HEK293T (cell line): ENCODE data around the gene PTRH1.

ENCODE experiments used
- ARNT ChIP-seq: fragments of 450-650 bp; IDR thresholded peaks from 2 replicates; pipeline ENCODE4 v1.6.1; 2017; ENCODE audit warnings: mild to moderate bottlenecking
- BHLHE40 ChIP-seq: fragments of 450-650 bp; IDR thresholded peaks from 2 replicates; pipeline ENCODE4 v1.6.1; 2016; ENCODE audit warnings: mild to moderate bottlenecking, moderate library complexity, borderline replicate concordance
- ELF4 ChIP-seq: fragments of 450-650 bp; IDR thresholded peaks from 2 replicates; pipeline ENCODE4 v1.6.1; 2017; ENCODE audit warnings: antibody characterized with exemption
- FOXA1 ChIP-seq: fragments of 450-650 bp; IDR thresholded peaks from 2 replicates; pipeline ENCODE4 v1.6.1; 2016; ENCODE audit warnings: mild to moderate bottlenecking
- FOXK2 ChIP-seq: fragments of 450-650 bp; IDR thresholded peaks from 2 replicates; pipeline ENCODE4 v1.6.1; 2016; ENCODE audit warnings: mild to moderate bottlenecking
- FOXM1 ChIP-seq: fragments of 450-650 bp; IDR thresholded peaks from 2 replicates; pipeline ENCODE4 v1.6.1; 2017; ENCODE audit warnings: mild to moderate bottlenecking, borderline replicate concordance
- HDGF ChIP-seq: fragments of 450-650 bp; IDR thresholded peaks from 2 replicates; pipeline ENCODE4 v1.6.1; 2017; ENCODE audit warnings: antibody characterized with exemption, borderline replicate concordance
- NFRKB ChIP-seq: fragments of 450-650 bp; IDR thresholded peaks from 2 replicates; pipeline ENCODE4 v1.6.1; 2016; ENCODE audit warnings: mild to moderate bottlenecking, moderate library complexity
- SP1 ChIP-seq: fragments of 450-650 bp; IDR thresholded peaks from 2 replicates; pipeline ENCODE4 v1.6.1; 2017
- SUZ12 ChIP-seq: fragments of 450-650 bp; IDR thresholded peaks from 2 replicates; pipeline ENCODE4 v1.6.1; 2016; ENCODE audit warnings: mild to moderate bottlenecking

- TF ChIP-seq FOXA1 (no peak), FOXM1 (no peak), ARNT (no peak), ELF4 (peak; percentile 92; the same call in 1 of the 2 replicates), BHLHE40 (no peak), FOXK2 (no peak), SP1 (no peak), NFRKB (no peak), HDGF (no peak), SUZ12 (no peak)
Measured at GRCh38 chr9:127715470-127716337, at the start of gene PTRH1, which contains the start of gene TTC16.
